NCI-H510A (cell line): ENCODE data around the gene SNRK.
A peak's percentile ranks its signal among the peaks of the same experiment; 100 is the strongest.

Experiments used
- DNase-seq: peaks from one replicate; lab custom pipeline; 2025; lab: John Stamatoyannopoulos, UW

SNRK gene

GRCh38 chr3:43286115-43286840 lies at the start of gene SNRK:
SNRK (plus strand) TSS chr3:43286540; CDS start chr3:43303204, 16,664 bp downstream.
- DNase-seq = peak; percentile 36

GRCh38 chr3:43238801-43239200 lies 47.5 kb upstream of the SNRK start:
- DNase-seq = no peak

- no peak for DNase-seq
Measured at GRCh38 chr3:43239755-43240154, 46.6 kb upstream of the SNRK start.

GRCh38 chr3:43243590-43244587 lies 42.5 kb upstream of the SNRK start:
- no peak for DNase-seq

- DNase-seq = no peak
Measured at GRCh38 chr3:43244694-43245093, 41.6 kb upstream of the SNRK start.

- DNase-seq = no peak
Measured at GRCh38 chr3:43246976-43247375, 39.4 kb upstream of the SNRK start.

- DNase-seq = no peak
Measured at GRCh38 chr3:43247561-43248184, 38.7 kb upstream of the SNRK start.

- no peak for DNase-seq
Measured at GRCh38 chr3:43248185-43248583, 38.2 kb upstream of the SNRK start.

GRCh38 chr3:43248973-43249372 lies 37.4 kb upstream of the SNRK start:
- DNase-seq = no peak

- no peak for DNase-seq
Measured at GRCh38 chr3:43249405-43249804, 36.9 kb upstream of the SNRK start.

GRCh38 chr3:43253294-43253693 lies 33.0 kb upstream of the SNRK start:
- DNase-seq = no peak

- DNase-seq = no peak
Measured at GRCh38 chr3:43254125-43254524, 32.2 kb upstream of the SNRK start.

GRCh38 chr3:43255662-43256061 lies 30.7 kb upstream of the SNRK start:
- no peak for DNase-seq

GRCh38 chr3:43256714-43257461 lies 29.5 kb upstream of the SNRK start:
- DNase-seq = no peak

- no peak for DNase-seq
Measured at GRCh38 chr3:43257850-43258249, 28.5 kb upstream of the SNRK start.

- DNase-seq = no peak
Measured at GRCh38 chr3:43259626-43260025, 26.7 kb upstream of the SNRK start.

GRCh38 chr3:43260412-43260811 lies 25.9 kb upstream of the SNRK start:
- DNase-seq = no peak

GRCh38 chr3:43262194-43262593 lies 24.1 kb upstream of the SNRK start:
- no peak for DNase-seq

GRCh38 chr3:43266451-43266850 lies 19.9 kb upstream of the SNRK start:
- no peak for DNase-seq

- no peak for DNase-seq
Measured at GRCh38 chr3:43266995-43267394, 19.3 kb upstream of the SNRK start.

GRCh38 chr3:43268636-43269035 lies 17.7 kb upstream of the SNRK start:
- DNase-seq = no peak

- DNase-seq = no peak
Measured at GRCh38 chr3:43270078-43270477, 16.3 kb upstream of the SNRK start.
